HCT116 (cell line): ENCODE results near the gene PLA2G2C. TPM values are rescaled to one million over a fixed set of nuclear protein-coding genes. Genes with fewer than 3 reads are reported as not detected.

Experiments used
- ATAC-seq: fragments of 200-7000 bp; cut with Tn5 transposase; 2 replicates; pipeline ENCODE4 v1.9.1; 2020; ENCODE audit warnings: mild to moderate bottlenecking, moderate library complexity
- BruUV-seq: library from RNA; stranded (reverse); fragments of 400-500 nt; replicated peaks from 2 replicates; lab custom pipeline; 2021; lab: Mats Ljungman, UMichigan
- CTCF ChIA-PET: fragments of 300-600 bp; sonication (Branson Sonifier 250); formaldehyde crosslinking; loops from one replicate; lab custom pipeline; 2021; ENCODE audit warnings: antibody characterized with exemption; lab: Charles Lee
- POLR2A ChIA-PET: fragments of 300-600, 350-600 bp; sonication (Branson Sonifier 250); formaldehyde crosslinking; loops from one replicate; lab custom pipeline; 2021; ENCODE audit warnings: antibody characterized with exemption; lab: Charles Lee
- RAD21 ChIA-PET, 2 experiments: fragments of 300-600 bp; sonication (Branson Sonifier 250); formaldehyde crosslinking; loops; one replicate each; lab custom pipeline; 2023; ENCODE audit warnings: low total read pairs in 2 of 2; ENCODE audit not compliant: uncharacterized antibody in 2 of 2, unreplicated experiment in 2 of 2, low non-redundant PET in 1 of 2; lab: Charles Lee
- DNase-seq: peaks from one replicate; pipeline ENCODE4 v3.0.0-alpha.2; 2010; ENCODE audit warnings: low read depth, low spot score
- H2AFZ ChIP-seq: fragments of 200-600 bp; shearing (Covaris generic), sonication (generic); 2 replicates; pipeline ENCODE4 v1.6.1; 2017; ENCODE audit warnings: low read depth, mixed run types, mixed read lengths, antibody characterized with exemption, low read length; ENCODE audit not compliant: poor library complexity, severe bottlenecking
- H3K27ac ChIP-seq: 2 replicates; pipeline ENCODE4 v1.5.1; 2012; ENCODE audit warnings: low read depth, low read length
- H3K27me3 ChIP-seq: fragments of 200-600 bp; sonication (generic); 2 replicates; pipeline ENCODE4 v1.6.1; 2016; ENCODE audit warnings: mixed run types, low read length, mixed read lengths; ENCODE audit not compliant: insufficient read depth
- H3K36me3 ChIP-seq, 2 experiments: fragments of 200-500 bp in 1 of 2; fragments of 200-600 bp in 1 of 2; sonication (Bioruptor generic) in 1 of 2; sonication (generic) in 1 of 2; 2 replicates each; pipeline versions ENCODE4 v1.5.1 to v1.6.1; 2014 to 2016; ENCODE audit warnings: low read length in 2 of 2, inconsistent platforms in 1 of 2, mixed read lengths in 1 of 2, mixed run types in 1 of 2; ENCODE audit not compliant: insufficient read depth in 2 of 2, control insufficient read depth in 1 of 2
- H3K4me1 ChIP-seq, 2 experiments: fragments of 200-600 bp in 1 of 2; sonication (generic) in 1 of 2; 2 replicates each; pipeline versions ENCODE4 v1.5.1 to v1.6.1; 2012 to 2017; ENCODE audit warnings: low read length in 2 of 2, inconsistent platforms in 1 of 2, mild to moderate bottlenecking in 1 of 2, mixed read lengths in 1 of 2, mixed run types in 1 of 2, moderate library complexity in 1 of 2; ENCODE audit not compliant: insufficient read depth in 2 of 2, control insufficient read depth in 1 of 2
- H3K4me2 ChIP-seq: fragments of 200-600 bp; sonication (generic); 2 replicates; pipeline ENCODE4 v1.6.1; 2017; ENCODE audit warnings: mixed run types, low read length, mixed read lengths
- H3K4me3 ChIP-seq, 2 experiments: fragments of 200-600 bp in 1 of 2; sonication (generic) in 1 of 2; replicated peaks in 1 of 2; 2 replicates each; pipeline ENCODE4 v1.5.1; 2011 to 2016; ENCODE audit warnings: low read length in 2 of 2, control low read depth in 1 of 2, low read depth in 1 of 2, mild to moderate bottlenecking in 1 of 2, mixed read lengths in 1 of 2, mixed run types in 1 of 2
- H3K79me2 ChIP-seq: fragments of 200-600 bp; sonication (generic); 2 replicates; pipeline ENCODE4 v1.6.1; 2017; ENCODE audit warnings: mild to moderate bottlenecking, mixed run types, low read length, moderate library complexity, mixed read lengths; ENCODE audit not compliant: insufficient read depth
- H3K9ac ChIP-seq: fragments of 200-600 bp; sonication (generic); 2 replicates; pipeline ENCODE4 v1.6.1; 2016; ENCODE audit warnings: low read length, mixed read lengths
- H3K9me2 ChIP-seq: fragments of 200-600 bp; sonication (generic), shearing (Covaris generic); 2 replicates; pipeline ENCODE4 v1.6.1; 2017; ENCODE audit warnings: mixed run types, mild to moderate bottlenecking, moderate library complexity; ENCODE audit not compliant: insufficient read depth
- H3K9me3 ChIP-seq, 2 experiments: fragments of 200-500 bp in 1 of 2; fragments of 200-600 bp in 1 of 2; sonication (Bioruptor generic) in 1 of 2; sonication (generic) in 1 of 2; 2 replicates each; pipeline ENCODE4 v1.6.1; 2014 to 2017; ENCODE audit warnings: low read length in 2 of 2, mixed read lengths in 2 of 2, inconsistent platforms in 1 of 2, low read depth in 1 of 2, mild to moderate bottlenecking in 1 of 2, mixed run types in 1 of 2, moderate library complexity in 1 of 2; ENCODE audit not compliant: control insufficient read depth in 1 of 2, insufficient read depth in 1 of 2
- H4K20me1 ChIP-seq: fragments of 200-600 bp; sonication (generic), shearing (Covaris generic); 2 replicates; pipeline ENCODE4 v1.6.1; 2017; ENCODE audit warnings: mixed run types, mild to moderate bottlenecking, moderate library complexity; ENCODE audit not compliant: insufficient read depth
- CEBPB ChIP-seq: IDR thresholded peaks from 2 replicates; pipeline ENCODE4 v1.6.1; 2012; ENCODE audit warnings: low read depth
- EGR1 ChIP-seq: IDR thresholded peaks from 2 replicates; pipeline ENCODE4 v1.6.1; 2012; ENCODE audit warnings: low read depth
- ELF1 ChIP-seq: IDR thresholded peaks from 2 replicates; pipeline ENCODE4 v1.6.1; 2012; ENCODE audit warnings: low read depth, borderline replicate concordance
- JUND ChIP-seq: IDR thresholded peaks from 2 replicates; pipeline ENCODE4 v1.6.1; 2012
- POLR2AphosphoS5 ChIP-seq: IDR thresholded peaks from 2 replicates; pipeline ENCODE4 v1.6.1; 2011; ENCODE audit warnings: mild to moderate bottlenecking, low read depth, low read length, moderate library complexity
- intact Hi-C: fragments of 100-400 bp; cut with micrococcal nuclease; formaldehyde crosslinking; loops from 2 replicates; pipeline ENCODE4 v1.10.0; 2022
- total RNA-seq: library from RNA; stranded (reverse); gene quantifications from one replicate; pipeline ENCODE4 v1.2.1, GENCODE V29; 2021; ENCODE audit not compliant: unreplicated experiment
- TF ChIP-seq, protein P1 (sequence below): IDR thresholded peaks from 2 replicates; pipeline ENCODE4 v1.6.1; 2011; ENCODE audit warnings: mild to moderate bottlenecking, low read length, moderate library complexity; ENCODE audit not compliant: insufficient replicate concordance; ENCODE audit errors: extremely low read depth

The PLA2G2C gene
- total RNA-seq, 1 experiment from 2014 or later = not detected

- no peaks in the 10 kb centered on the region for H3K79me2 ChIP-seq
- no peak overlapping the region for H3K9ac ChIP-seq
- POLR2A ChIA-PET = no interaction called here
- H3K27me3 ChIP-seq = no peaks in the 10 kb centered on the region
- no peaks in the 10 kb centered on the region for H3K9me2 ChIP-seq
- intact Hi-C loops = no loop called here
- TF ChIP-seq ELF1 (no peak), JUND (no peak), EGR1 (no peak), POLR2AphosphoS5 (no peak), CEBPB (no peak)
- TF ChIP-seq, protein P1, sequence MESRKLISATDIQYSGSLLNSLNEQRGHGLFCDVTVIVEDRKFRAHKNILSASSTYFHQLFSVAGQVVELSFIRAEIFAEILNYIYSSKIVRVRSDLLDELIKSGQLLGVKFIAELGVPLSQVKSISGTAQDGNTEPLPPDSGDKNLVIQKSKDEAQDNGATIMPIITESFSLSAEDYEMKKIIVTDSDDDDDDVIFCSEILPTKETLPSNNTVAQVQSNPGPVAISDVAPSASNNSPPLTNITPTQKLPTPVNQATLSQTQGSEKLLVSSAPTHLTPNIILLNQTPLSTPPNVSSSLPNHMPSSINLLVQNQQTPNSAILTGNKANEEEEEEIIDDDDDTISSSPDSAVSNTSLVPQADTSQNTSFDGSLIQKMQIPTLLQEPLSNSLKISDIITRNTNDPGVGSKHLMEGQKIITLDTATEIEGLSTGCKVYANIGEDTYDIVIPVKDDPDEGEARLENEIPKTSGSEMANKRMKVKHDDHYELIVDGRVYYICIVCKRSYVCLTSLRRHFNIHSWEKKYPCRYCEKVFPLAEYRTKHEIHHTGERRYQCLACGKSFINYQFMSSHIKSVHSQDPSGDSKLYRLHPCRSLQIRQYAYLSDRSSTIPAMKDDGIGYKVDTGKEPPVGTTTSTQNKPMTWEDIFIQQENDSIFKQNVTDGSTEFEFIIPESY = no peak
- H3K27ac ChIP-seq = no peak overlapping the region
- RAD21 ChIA-PET = no interaction called here
- no TSS peak for BruUV-seq
- H3K4me3 ChIP-seq = no peak overlapping the region
- ATAC-seq = no peak
- H3K4me1 ChIP-seq = peaks cover 9 to 21% of the 10 kb centered on the region in 2 experiments
- no peaks in the 10 kb centered on the region for H4K20me1 ChIP-seq
- no peaks in the 10 kb centered on the region for H3K9me3 ChIP-seq
- no peak overlapping the region for H2AFZ ChIP-seq
- CTCF ChIA-PET = no interaction called here
- no peaks in the 10 kb centered on the region for H3K36me3 ChIP-seq
- H3K4me2 ChIP-seq = no peak overlapping the region
- no peak for DNase-seq
Observed at GRCh38 chr1:20126806-20127440, 59.4 kb downstream of the PLA2G2C start.
